ENCODE data around the gene USP9X.

Gene USP9X

GRCh38 chrX:41084893-41085511, at the start of gene USP9X:
USP9X (plus strand) TSS chrX:41085445; CDS start chrX:41123629, 38,184 bp downstream.
- H3K27ac ChIP-seq, result peak within 1 kb of the TSS; percentile 99
- TF ChIP-seq CTCF (conservative IDR thresholded peaks at IDR 0.05) (no peak), ZFX (IDR thresholded peaks at IDR 0.05) (no peak)

- no peak overlapping the region for H3K27ac ChIP-seq
- TF ChIP-seq CTCF (conservative IDR thresholded peaks at IDR 0.05) (no peak), ZFX (IDR thresholded peaks at IDR 0.05) (no peak)
Observed at GRCh38 chrX:41035582-41035981, 49.7 kb upstream of the USP9X start.

- no peak for TF ChIP-seq CTCF (conservative IDR thresholded peaks at IDR 0.05)
- TF ChIP-seq ZFX (IDR thresholded peaks at IDR 0.05), result no peak
- no peak overlapping the region for H3K27ac ChIP-seq
Observed at GRCh38 chrX:41036668-41037326, 48.4 kb upstream of the USP9X start.

GRCh38 chrX:41043196-41043595, 42.0 kb upstream of the USP9X start:
- H3K27ac ChIP-seq, result no peak overlapping the region
- TF ChIP-seq ZFX (IDR thresholded peaks at IDR 0.05), result no peak
- TF ChIP-seq CTCF (conservative IDR thresholded peaks at IDR 0.05), result no peak

- H3K27ac ChIP-seq, result no peak overlapping the region
- TF ChIP-seq ZFX (IDR thresholded peaks at IDR 0.05), result no peak
- TF ChIP-seq CTCF (conservative IDR thresholded peaks at IDR 0.05), result no peak
Observed at GRCh38 chrX:41043674-41044345, 41.4 kb upstream of the USP9X start.

- no peak for TF ChIP-seq CTCF (conservative IDR thresholded peaks at IDR 0.05)
- no peak for TF ChIP-seq ZFX (IDR thresholded peaks at IDR 0.05)
- H3K27ac ChIP-seq, result no peak overlapping the region
Observed at GRCh38 chrX:41045960-41046567, 39.2 kb upstream of the USP9X start.
